Neural cell (in vitro differentiated cells): ENCODE results near the gene COPS2.

Experiments
- EP300 ChIP-seq: fragments of 450-650 bp; conservative IDR thresholded peaks from 2 replicates; pipeline ENCODE4 v1.6.1; 2014; ENCODE audit warnings: antibody characterized with exemption, mild to moderate bottlenecking, moderate library complexity; ENCODE audit not compliant: poor library complexity, severe bottlenecking
- EZH2 ChIP-seq: fragments of 200-600, 300-800 bp; shearing (Covaris generic), sonication (generic); IDR thresholded peaks from 2 replicates; pipeline ENCODE4 v1.6.1; 2014; ENCODE audit warnings: antibody characterized with exemption, low read length, borderline replicate concordance, mild to moderate bottlenecking; ENCODE audit not compliant: insufficient read depth, poor library complexity, severe bottlenecking
- POLR2AphosphoS5 ChIP-seq: IDR thresholded peaks from 2 replicates; pipeline ENCODE4 v1.6.1; 2012
- RAD21 ChIP-seq: fragments of 450-650 bp; conservative IDR thresholded peaks from 2 replicates; pipeline ENCODE4 v1.6.1; 2014; ENCODE audit warnings: antibody characterized with exemption, mild to moderate bottlenecking, moderate library complexity
- REST ChIP-seq: IDR thresholded peaks from 2 replicates; pipeline ENCODE4 v1.6.1; 2012; ENCODE audit warnings: borderline replicate concordance
- TAF1 ChIP-seq: IDR thresholded peaks from 2 replicates; pipeline ENCODE4 v1.6.1; 2012; ENCODE audit warnings: low read depth
- TF ChIP-seq, protein P1 (sequence below): fragments of 450-650 bp; IDR thresholded peaks from 2 replicates; pipeline ENCODE4 v1.5.1; 2014; ENCODE audit warnings: antibody characterized with exemption, mild to moderate bottlenecking, moderate library complexity; ENCODE audit not compliant: poor library complexity, severe bottlenecking

DNA sequence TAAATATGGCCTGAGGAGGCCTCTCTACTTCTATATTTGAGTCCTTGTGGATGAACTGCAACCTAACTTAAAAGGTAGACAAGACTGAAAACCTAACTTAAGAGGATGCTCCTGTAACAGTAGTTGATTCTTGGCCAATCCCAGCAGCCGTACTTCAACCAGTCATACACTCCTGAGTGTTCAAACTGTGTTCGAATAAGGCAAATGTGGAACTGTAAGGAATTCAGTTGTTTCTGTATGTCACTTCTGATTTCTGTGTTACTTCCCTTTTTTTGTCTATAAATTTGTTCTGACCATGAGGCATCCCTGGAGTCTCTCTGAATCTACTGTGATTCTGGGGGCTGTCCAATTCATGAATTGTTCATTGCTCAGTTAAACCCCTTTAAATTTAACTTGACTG is 35.2 kb upstream of the COPS2 start:
- TF ChIP-seq POLR2AphosphoS5, result no peak
- TF ChIP-seq EZH2, result no peak
- TF ChIP-seq, protein P1, sequence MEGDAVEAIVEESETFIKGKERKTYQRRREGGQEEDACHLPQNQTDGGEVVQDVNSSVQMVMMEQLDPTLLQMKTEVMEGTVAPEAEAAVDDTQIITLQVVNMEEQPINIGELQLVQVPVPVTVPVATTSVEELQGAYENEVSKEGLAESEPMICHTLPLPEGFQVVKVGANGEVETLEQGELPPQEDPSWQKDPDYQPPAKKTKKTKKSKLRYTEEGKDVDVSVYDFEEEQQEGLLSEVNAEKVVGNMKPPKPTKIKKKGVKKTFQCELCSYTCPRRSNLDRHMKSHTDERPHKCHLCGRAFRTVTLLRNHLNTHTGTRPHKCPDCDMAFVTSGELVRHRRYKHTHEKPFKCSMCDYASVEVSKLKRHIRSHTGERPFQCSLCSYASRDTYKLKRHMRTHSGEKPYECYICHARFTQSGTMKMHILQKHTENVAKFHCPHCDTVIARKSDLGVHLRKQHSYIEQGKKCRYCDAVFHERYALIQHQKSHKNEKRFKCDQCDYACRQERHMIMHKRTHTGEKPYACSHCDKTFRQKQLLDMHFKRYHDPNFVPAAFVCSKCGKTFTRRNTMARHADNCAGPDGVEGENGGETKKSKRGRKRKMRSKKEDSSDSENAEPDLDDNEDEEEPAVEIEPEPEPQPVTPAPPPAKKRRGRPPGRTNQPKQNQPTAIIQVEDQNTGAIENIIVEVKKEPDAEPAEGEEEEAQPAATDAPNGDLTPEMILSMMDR, result no peak
- TF ChIP-seq REST, result no peak
- TF ChIP-seq TAF1, result no peak
- TF ChIP-seq RAD21, result no peak
- no peak for TF ChIP-seq EP300
